Activated CD8-positive, alpha-beta memory T cell treated with anti-CD3 and anti-CD28 coated beads, Interleukin-2, amount 50 U/mL, for 1 hour (primary cell): Measurements from ENCODE around the gene CHAF1A.
A peak's percentile ranks its signal among the peaks of the same experiment; 100 is the strongest.

Source experiments
- DNase-seq: peaks from one replicate; pipeline ENCODE4 v3.0.0-alpha.2; 2020; ENCODE audit errors: extremely low read depth

CHAF1A gene, protein sequence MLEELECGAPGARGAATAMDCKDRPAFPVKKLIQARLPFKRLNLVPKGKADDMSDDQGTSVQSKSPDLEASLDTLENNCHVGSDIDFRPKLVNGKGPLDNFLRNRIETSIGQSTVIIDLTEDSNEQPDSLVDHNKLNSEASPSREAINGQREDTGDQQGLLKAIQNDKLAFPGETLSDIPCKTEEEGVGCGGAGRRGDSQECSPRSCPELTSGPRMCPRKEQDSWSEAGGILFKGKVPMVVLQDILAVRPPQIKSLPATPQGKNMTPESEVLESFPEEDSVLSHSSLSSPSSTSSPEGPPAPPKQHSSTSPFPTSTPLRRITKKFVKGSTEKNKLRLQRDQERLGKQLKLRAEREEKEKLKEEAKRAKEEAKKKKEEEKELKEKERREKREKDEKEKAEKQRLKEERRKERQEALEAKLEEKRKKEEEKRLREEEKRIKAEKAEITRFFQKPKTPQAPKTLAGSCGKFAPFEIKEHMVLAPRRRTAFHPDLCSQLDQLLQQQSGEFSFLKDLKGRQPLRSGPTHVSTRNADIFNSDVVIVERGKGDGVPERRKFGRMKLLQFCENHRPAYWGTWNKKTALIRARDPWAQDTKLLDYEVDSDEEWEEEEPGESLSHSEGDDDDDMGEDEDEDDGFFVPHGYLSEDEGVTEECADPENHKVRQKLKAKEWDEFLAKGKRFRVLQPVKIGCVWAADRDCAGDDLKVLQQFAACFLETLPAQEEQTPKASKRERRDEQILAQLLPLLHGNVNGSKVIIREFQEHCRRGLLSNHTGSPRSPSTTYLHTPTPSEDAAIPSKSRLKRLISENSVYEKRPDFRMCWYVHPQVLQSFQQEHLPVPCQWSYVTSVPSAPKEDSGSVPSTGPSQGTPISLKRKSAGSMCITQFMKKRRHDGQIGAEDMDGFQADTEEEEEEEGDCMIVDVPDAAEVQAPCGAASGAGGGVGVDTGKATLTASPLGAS

DNA sequence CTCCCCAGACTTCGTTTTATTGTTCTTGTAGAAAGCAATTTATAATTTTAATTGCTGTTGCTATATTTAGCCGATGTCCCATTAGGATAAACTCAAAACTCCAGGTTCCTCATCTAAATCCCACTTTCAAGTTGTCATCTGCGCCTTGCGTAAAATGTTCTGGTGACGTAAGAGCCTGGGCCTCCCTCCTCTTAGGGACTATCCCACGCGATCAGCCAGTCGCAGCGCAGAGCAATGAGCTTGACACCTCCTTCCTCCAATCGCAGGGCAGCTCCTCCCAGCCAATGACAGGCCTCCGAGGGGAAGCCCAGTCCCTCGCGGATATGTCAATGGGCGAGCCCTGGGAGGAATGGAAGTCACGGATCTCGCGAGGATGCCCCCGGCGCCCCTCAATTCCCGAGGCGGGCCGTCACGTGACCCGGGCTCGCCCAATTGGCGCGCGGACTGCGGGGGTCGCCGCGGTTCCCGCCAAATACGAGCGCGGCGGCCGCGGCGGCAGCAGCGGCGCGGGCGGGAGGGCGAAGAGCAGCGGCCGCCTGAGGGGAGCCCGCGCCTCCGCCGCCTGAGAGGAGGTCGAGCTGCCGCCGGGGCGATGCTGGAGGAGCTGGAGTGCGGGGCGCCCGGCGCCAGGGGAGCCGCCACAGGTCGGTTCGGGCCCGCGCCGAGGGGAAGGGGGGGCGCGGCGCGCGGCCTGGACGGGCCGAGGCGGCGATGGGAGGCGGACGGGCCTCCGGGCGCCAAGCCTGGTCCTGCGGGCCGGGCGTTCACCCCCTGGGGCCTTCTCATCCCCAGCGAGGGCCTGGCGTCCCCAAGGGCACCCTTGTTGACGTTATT lies at the start of gene CHAF1A:
Gene CHAF1A, plus strand, starts transcription at position 470 of the 834 bp plus-strand sequence. Its CDS starts 123 bp downstream, at position 593.
- DNase-seq = peak; percentile 98

DNA sequence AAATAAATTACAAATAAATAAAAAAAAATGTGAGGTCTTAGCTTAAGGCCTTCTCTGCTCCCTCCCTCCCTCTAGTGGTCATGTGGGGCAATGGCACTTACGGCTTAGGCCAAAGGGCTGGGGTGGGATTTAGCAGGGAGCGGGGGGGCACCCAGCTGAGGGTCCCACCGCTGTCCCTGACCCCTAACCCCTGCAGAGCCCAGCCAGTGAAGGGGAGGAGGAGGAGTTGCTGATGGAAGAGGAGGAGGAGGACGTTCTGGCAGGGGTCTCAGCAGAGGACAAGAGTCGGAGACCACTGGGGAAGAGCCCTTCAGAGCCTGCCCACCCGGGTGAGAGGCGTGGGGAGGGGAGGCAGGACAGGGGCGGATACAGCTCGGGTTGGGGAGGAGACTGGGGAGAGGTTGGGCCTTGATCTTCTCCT lies 49.7 kb upstream of the CHAF1A start:
- DNase-seq = no peak

DNA sequence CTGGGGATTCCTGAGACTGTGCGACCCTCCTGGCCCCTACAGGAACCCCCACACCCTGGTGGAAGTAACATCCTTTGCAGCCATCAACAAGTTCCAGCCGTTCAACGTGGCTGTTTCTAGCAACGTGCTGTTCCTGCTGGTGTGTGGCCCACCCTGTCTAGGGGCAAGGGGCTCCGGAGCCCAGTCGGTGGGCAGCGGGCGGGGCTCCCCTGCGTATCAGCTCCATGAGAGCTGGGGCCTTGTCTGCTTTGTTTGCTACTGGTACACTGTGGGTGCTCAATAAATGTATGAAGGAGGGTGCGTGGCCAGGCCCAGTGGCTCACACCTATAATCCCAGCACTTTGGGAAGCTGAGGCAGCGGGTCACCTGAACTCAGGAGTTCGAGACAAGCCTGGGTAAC lies 48.2 kb upstream of the CHAF1A start:
- DNase-seq = no peak

DNA sequence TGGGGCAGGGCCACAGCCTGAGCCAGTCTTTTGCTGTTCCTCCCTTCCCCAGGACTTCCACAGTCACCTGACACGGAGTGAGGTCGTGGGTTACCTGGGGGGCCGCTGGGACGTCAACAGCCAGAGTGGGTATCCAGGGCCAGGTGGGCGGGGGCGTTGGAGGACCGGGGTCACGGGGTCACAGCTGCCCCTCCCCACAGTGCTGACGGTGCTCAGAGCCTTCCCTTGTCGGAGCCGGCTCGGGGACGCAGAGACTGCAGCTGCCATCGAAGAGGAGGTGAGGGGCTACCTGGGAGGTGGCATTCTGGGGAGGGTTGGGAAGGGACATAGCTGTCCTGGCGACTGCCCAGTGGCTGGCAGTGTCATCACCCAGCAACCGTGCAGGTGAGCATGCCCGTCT lies 47.5 kb upstream of the CHAF1A start:
- DNase-seq = no peak

DNA sequence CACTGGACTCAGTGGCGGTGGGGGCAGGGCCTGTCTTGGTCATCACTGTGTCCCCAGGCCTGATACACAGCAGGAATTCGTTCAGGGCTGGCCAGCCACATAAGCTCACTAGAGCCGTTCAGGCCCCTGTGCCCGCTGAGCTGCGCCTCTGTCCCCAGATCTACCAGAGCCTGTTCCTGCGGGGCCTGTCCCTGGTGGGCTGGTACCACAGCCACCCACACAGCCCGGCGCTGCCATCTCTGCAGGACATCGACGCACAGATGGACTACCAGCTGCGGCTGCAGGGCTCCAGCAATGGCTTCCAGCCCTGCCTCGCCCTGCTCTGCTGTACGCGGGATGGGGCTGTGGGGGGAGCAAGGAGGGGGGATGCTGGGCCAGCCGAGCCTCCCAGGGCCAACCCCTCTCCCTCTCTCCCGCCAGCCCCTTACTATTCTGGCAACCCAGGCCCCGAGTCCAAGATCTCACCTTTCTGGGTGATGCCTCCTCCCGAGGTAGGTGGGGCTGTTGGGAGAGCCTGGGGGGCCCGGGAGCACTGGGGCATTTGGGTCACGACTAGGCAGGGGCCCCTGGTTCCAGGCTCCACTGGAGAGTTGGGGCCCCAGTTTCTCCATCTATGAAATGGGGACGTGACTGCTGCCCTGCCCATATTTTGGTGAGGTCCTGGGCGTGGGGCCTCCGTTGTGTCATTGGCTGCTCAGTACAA lies 45.2 kb upstream of the CHAF1A start:
- DNase-seq = no peak

DNA sequence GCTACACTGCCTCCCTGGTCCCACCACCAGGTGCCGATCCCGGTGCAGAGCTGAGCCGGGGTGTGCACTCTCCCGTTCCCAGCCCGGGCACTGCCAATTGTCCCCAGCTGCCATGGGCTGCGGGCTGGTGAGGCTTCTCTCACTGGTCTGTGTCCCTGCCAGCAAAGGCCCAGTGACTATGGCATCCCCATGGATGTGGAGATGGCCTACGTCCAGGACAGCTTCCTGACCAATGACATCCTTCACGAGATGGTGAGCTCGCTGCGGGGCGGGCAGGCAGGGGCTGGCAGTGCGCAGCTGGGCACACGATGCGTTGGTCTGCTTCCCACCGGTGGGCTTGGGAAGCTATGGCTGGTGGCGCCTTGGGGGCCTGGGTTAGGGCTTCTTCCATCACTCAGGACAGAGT lies 44.5 kb upstream of the CHAF1A start:
- no peak for DNase-seq

DNA sequence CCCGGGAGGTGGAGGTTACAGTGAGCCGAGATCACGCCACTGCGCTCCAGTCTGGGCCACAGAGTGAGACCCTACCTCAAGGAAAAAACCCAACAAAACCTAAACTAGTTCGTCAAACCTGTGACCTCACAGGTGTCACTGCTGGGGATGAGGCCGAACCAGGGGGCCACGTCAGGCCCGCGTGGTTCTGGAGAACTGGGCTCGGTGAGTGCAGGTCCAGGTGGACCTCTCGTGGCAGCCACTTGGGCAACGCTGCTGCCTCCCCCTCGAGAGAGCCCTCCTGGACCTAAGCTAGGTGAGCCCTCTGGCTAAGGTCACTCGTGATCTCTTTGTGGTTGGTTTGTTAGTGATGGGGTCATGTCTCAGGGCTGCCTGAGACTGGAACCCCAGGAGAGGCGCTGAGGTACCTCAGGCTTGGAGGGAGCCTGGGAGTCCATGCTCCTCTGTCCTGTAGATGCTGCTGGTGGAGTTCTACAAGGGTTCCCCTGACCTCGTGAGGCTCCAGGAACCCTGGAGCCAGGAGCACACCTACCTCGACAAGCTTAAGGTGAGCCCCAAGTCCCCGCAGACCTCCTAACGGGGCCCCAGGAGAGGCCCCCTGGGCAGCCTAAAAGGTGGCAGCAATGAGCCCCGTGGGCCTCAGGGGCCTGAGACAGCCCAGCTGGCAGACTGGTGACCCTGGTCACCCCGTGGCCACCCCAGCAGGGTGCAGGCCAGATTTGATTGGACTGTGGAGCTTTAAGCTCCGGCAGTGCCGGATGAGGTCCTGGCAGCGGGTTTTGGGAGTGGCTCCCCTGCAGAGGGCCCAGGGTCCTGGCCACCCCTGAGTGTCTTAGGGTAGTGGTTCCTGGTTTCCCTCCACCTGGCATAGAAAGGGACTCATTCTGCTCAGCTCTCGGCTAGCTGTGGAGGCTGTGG lies 43.5 kb upstream of the CHAF1A start:
- no peak for DNase-seq

DNA sequence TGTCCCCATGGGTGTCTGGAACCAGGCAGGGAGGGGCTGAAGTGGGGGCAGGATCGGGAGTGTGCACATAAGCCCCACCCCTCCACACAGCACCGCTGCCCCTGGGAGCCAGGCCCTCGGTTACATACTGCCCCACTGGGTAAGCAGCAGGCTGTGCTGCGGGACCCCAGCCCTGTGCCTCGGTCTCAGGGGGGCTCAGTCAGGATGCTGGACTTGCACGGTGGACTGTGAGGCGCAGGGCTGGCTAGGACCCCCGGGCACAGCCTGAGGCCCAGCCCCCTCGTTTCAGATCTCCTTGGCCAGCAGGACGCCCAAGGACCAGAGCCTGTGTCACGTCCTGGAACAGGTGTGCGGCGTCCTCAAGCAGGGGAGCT lies 42.8 kb upstream of the CHAF1A start:
- no peak for DNase-seq

DNA sequence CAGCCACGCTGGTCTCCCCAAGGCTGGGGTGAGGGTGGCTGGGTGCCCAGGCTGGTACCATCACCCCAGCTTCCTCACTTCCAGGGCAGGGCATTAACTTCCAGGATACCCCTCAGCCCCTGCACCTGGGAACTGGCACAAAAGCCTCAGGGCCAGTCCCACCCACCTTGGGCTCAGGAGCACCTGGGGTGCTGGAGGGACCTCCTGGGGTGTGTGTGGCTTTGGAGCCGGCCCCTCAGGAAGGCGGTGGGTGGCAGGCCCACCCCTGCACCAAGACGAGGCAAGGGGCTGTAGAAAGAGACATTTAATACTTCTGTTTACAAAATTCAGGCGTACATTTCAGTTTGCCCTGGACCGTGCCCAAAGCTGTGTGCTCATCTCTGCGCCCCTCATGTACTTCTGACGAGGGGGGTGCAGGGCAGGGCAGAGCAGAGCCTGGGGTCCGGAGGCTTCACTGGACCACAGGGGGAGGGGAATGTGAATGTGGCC lies 42.3 kb upstream of the CHAF1A start:
- no peak for DNase-seq

DNA sequence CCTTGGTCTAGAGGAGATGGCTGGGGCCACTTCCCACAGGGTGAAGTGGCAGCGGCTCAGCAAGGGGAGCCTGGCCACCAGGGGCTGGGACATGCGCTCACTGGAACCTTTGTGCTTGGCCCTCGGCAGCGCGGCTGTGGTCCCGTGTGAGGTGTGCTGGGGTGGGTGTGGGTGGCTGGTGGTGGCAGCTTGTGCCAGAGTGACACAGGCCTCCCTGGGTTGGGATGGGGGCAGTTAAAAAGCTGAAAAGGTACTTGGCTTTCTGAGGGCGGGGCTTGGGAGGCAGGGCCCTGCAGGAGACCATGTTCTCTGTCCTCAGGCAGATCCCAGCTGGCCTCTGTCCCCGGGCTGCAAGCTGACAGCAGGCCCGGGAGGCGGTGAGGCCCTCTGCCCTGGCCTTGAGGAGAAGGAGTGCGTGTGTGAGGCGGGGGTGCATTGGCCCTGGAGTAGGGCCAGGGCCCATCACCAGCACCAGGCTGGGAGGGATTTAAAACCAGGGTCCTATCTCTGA lies 41.7 kb upstream of the CHAF1A start:
- DNase-seq = no peak

DNA sequence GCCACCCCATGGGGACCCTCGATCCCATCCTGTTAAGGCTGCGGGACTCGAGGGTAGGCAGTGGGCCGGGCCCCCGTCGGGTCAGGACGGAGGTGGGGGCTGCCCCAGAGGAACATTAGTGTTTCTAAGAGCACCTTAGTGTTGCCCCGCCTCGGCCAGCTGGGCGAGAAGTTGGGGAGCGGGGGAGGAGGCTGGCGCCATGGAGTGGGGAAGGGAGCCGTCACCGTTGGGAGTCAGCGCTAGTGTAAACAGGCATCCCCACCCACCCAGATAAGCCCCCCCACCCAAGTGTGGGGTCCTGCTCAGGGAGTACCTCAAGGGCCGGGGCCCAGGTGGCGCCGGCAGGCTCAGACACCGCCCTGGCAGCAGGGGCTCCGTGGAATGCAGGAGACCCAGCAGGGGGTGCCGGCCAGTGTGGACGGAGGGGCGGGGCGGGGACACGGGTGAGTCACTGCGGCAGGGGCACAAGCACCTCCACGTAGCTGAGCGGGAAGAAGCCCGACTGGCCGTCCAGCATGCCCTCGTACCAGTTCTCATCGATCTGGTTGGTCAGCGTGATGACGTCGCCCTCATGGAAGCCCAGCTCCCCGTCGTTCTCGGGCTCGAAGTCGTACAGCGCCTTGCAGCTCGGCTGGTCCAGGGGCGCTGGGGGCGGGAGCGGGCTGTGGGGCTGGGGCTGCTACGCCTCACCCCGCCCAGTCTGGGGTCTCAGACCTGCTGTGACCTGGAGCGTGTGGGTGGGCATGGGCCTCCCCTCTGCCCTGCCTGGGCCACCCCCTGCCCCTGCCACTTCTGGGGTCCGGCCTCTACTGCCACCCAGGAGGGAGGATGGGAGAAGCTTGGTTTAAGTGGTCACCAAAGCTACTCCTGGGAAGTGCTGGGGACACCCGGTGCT lies 41.0 kb upstream of the CHAF1A start:
- DNase-seq = no peak

DNA sequence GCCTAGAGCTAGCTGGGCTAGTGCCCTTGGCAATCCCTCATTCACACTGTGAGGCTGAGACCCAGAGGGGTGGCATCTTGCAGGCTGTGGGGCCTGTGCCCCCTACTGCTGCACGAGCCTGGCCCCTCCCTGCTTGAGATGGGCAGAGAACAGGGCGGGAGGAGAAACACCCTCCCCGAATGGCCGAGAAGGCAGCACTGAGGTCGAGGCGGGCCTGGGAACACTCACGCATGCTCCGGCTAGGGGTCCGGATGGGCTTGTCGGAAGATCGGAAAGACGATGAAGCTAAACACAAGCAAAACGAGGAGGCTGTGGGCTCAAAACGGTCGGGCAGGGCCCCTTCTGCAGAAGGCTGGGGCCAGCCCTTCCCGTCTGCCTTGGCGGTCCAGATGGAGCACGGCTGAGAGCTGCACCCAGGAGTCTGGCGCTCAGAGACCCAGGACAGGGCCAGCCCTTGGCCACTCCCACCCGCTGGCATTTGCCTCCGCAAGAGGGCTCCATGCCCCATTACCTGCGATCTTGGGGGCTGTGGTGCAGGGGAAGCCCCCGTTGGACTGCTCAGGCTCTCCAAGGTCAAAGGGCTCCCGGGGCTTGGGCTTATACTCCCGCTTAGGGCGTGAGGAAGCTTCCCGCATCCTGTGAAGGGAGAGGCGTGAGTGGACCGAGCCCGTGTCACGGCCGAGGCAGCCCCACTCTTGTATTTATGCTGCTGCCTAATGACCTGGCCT lies 40.2 kb upstream of the CHAF1A start:
- no peak for DNase-seq

DNA sequence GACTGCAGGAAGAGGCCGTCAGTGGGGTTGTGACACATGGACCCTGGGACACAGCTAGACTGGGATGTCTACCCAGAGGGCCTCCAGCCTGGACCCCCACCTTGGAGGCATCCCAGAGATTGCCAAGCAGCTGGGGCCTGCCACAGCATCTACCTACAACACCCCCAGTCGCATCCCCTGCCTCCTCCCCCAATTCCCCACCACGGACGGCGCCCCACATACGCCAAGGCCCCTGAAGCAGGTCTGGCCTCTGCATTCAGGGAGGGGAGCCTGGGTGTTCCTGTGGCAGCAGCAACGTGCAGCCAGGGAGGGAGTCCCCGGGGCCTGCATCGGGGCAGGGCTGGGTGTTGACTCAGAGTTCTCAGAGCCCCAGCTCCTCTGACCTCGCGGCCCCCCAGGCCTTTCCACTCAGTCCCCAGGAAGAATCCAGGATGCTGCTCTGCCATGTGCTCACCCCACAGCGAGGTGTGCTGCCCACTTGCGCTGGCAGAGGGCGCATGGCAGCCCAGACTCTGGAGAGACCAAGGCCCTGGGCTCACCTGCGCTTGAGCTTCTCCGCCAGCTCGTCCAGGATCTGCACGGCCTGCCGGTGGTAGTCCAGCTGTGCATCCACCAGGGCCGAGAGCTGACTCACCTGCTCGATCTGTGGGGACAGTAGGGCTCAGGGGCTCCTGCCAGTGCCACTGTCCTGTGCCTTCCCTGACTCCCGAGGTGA lies 39.5 kb upstream of the CHAF1A start:
- DNase-seq = no peak

DNA sequence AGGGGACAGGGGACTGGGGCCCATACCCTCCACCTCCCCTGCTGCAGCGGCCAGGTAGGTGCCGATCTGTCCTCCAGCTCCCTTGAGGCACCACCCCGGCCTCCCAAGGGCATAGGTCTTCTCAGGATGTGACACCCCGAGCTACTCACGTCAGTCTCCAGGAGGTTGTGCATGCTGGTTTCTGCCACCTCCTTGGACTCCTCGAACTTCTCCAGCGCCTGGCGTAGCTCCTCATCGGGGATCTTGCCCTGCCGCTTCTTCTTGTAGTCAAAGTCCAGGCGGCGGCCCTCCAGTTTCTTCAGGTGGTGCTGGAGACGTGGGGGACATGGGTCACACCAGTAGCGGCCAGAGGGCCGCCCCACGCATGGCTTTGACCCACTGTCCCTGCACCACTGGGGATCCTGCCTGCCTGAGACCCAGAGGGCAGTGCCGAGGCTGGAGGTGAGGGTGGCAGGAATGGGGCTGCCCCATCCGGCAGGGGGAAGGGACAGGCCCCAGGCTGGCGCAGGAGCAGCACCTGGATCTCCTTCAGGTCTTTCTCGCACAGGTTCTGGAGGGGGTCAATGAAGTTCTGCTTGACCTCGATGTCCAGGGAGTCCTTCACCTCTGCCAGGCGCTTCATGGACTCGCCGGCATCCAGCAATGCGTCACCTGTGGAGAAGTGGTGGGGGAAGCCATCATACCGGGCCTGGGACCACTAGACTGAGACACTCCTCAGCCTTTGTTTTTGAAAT lies 38.7 kb upstream of the CHAF1A start:
- DNase-seq = no peak

DNA sequence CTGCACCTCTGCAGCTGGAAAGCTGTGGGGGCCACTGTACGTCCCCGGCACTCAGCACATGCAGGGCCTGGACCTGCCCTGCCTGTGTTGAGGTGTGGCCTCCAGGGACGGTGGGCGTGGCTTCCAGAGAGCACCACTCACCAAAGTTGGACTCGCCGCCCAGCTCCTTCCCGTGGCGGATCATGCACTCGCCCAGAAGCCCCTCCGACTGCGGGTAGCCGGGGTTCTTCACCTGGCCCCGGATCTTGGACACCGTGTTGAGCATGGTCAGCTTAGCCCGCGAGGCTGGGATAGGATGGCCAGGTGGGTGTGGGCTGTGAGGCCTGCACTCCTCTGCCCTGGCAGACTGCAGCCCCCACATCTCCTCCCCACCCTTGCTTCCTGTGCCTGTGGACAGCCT lies 37.1 kb upstream of the CHAF1A start:
- DNase-seq = no peak

DNA sequence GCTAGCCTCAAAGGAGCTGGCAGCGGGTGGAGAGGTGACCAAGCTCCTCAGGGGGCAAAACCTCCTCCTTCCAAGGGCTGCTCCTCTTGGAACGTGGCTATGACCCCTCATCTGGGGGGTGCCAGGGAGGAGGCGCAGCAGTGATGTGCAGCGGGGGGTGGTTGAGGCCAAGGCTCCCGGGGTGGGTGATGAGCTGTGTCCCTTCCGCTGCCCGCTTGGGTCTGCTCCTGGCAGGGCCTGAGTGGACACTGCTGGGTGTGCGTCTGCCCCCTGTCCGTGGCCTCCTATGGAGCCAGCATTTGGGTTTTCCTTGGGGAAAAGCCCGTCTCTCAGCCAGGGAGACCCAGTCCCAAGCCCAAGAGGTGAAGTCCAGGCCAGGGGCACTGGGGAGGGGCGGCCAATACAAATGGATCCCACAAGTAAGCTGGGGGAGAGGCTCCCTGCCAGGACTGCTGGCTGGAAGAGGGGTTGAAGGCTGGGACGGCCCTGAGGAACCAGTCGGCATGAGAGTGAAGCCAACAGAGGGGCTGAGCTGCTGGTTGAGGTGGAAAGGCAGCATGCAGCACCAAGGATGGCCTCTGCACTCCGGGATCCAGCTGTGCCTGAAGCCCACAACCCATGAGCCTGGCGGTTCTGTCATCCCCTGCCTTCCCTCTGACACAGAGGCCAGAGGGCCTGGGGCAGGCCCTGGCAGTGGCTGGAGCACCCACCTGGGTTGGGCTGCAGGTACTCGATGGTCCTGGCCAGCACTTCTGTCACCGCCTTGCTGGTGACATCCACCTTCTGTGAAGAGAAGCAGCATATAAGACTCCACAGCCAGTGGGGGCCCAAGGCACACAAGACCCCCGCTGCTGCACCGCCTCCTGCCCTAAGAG lies 36.4 kb upstream of the CHAF1A start:
- no peak for DNase-seq
